OCI-LY1 (cell line): ENCODE results near the gene PERP.

Source experiments
- H2AFZ ChIP-seq: fragments of 200-600 bp; sonication (generic), shearing (Covaris generic); 2 replicates; pipeline ENCODE4 v1.6.0; 2014; ENCODE audit warnings: antibody characterized with exemption, mild to moderate bottlenecking, low read length
- H3F3A ChIP-seq: fragments of 200-600 bp; sonication (generic), shearing (Covaris generic); 2 replicates; pipeline ENCODE4 v1.6.0; 2014; ENCODE audit warnings: mild to moderate bottlenecking, antibody characterized with exemption, low read length, moderate library complexity; ENCODE audit not compliant: insufficient read depth
- H3K27ac ChIP-seq: fragments of 200-600 bp; sonication (generic); 2 replicates; pipeline ENCODE4 v1.5.1; 2014; ENCODE audit warnings: low read length, mixed run types, mild to moderate bottlenecking, low read depth; ENCODE audit not compliant: poor library complexity, severe bottlenecking
- H3K27me3 ChIP-seq: fragments of 200-600 bp; sonication (generic); 2 replicates; pipeline ENCODE4 v1.6.0; 2014; ENCODE audit warnings: antibody characterized with exemption, mild to moderate bottlenecking, low read length, moderate library complexity; ENCODE audit not compliant: insufficient read depth
- H3K36me3 ChIP-seq: fragments of 200-600 bp; sonication (generic); 2 replicates; pipeline ENCODE4 v1.6.1; 2014; ENCODE audit warnings: mild to moderate bottlenecking, antibody characterized with exemption, low read length, moderate library complexity, mixed read lengths; ENCODE audit not compliant: insufficient read depth
- H3K4me1 ChIP-seq: fragments of 200-600 bp; sonication (generic); 2 replicates; pipeline ENCODE4 v1.5.1; 2014; ENCODE audit warnings: mild to moderate bottlenecking, low read length, moderate library complexity; ENCODE audit not compliant: insufficient read depth, severe bottlenecking
- H3K4me2 ChIP-seq: fragments of 200-600 bp; sonication (generic), shearing (Covaris generic); 2 replicates; pipeline ENCODE4 v1.6.1; 2014; ENCODE audit warnings: low read length
- H3K4me3 ChIP-seq: fragments of 200-600 bp; sonication (generic); 2 replicates; pipeline ENCODE4 v1.5.1; 2014; ENCODE audit warnings: low read length, low read depth, mild to moderate bottlenecking, mixed read lengths; ENCODE audit not compliant: poor library complexity, severe bottlenecking
- H3K79me2 ChIP-seq: fragments of 200-600 bp; shearing (Covaris generic); 2 replicates; pipeline ENCODE4 v1.6.1; 2016; ENCODE audit warnings: mixed run types, low read length, mixed read lengths; ENCODE audit not compliant: insufficient read depth
- H3K9ac ChIP-seq: fragments of 200-600 bp; sonication (generic), shearing (Covaris generic); 2 replicates; pipeline ENCODE4 v1.6.1; 2014; ENCODE audit warnings: mild to moderate bottlenecking, low read length, mixed read lengths
- H3K9me2 ChIP-seq: fragments of 200-600 bp; sonication (generic), shearing (Covaris generic); 2 replicates; pipeline ENCODE4 v1.6.1; 2014; ENCODE audit warnings: low read depth, mild to moderate bottlenecking, low read length, mixed read lengths
- H3K9me3 ChIP-seq: fragments of 200-600 bp; shearing (Covaris generic); 2 replicates; pipeline ENCODE4 v1.6.1; 2014; ENCODE audit warnings: low read length, mixed read lengths
- H4K20me1 ChIP-seq: fragments of 200-600 bp; sonication (generic), shearing (Covaris generic); 2 replicates; pipeline ENCODE4 v1.6.0; 2016; ENCODE audit warnings: mild to moderate bottlenecking, low read length; ENCODE audit not compliant: insufficient read depth
- EZH2 ChIP-seq: fragments of 200-600 bp; sonication (generic), shearing (Covaris generic); IDR thresholded peaks from 2 replicates; pipeline ENCODE4 v1.8.0; 2017; ENCODE audit warnings: borderline replicate concordance, mixed run types, mild to moderate bottlenecking, antibody characterized with exemption, low read length, moderate library complexity, mixed read lengths
- TF ChIP-seq, protein P1 (sequence below): fragments of 200-600 bp; sonication (generic), shearing (Covaris generic); IDR thresholded peaks from 2 replicates; pipeline ENCODE4 v1.5.1; 2017; ENCODE audit warnings: mild to moderate bottlenecking, antibody characterized with exemption, low read length, moderate library complexity, mixed read lengths

Gene PERP

DNA sequence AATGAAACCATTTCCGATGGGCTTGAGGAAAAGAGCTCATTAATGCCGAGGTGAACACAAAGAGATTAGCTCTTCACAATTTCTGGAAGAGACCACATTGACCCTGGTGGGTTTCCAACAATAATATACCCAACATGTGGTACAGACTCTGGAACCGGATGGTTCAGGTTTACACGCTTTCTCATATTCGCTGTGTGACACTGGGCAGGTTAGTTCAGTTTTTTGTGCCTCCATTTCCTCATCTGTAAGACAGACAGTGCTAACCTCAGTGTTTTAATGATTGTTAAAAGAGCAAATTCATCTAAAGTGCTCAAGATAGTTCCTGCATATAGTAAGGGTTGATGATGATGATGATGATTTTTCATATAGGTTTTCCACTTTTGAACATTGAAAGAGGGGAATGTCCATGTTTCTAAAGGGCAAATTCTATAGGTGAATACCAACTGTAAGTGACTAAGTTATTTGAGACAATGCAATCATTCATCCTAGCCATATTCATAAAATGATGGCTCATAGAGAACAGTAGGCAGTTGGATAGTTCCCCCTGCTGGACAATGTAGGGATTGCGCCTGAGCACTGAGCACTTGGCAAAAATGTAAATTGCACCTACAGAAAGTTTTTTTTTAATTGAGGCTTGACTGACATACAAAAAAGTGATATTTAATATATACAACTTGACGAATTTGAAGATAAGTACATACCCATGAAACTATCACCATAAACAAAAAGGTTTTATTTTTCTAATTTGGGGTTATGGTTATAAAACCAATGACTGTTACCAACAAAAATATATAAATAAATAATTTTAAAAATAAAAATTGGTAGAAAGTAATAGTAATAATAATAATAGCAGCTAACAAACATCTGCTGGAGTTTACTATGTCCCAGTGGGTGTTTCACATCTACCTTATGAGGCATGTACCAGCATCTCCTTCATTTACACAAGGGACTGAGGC is 2.1 kb upstream of the PERP start:
- no peak for TF ChIP-seq EZH2
- TF ChIP-seq, protein P1, sequence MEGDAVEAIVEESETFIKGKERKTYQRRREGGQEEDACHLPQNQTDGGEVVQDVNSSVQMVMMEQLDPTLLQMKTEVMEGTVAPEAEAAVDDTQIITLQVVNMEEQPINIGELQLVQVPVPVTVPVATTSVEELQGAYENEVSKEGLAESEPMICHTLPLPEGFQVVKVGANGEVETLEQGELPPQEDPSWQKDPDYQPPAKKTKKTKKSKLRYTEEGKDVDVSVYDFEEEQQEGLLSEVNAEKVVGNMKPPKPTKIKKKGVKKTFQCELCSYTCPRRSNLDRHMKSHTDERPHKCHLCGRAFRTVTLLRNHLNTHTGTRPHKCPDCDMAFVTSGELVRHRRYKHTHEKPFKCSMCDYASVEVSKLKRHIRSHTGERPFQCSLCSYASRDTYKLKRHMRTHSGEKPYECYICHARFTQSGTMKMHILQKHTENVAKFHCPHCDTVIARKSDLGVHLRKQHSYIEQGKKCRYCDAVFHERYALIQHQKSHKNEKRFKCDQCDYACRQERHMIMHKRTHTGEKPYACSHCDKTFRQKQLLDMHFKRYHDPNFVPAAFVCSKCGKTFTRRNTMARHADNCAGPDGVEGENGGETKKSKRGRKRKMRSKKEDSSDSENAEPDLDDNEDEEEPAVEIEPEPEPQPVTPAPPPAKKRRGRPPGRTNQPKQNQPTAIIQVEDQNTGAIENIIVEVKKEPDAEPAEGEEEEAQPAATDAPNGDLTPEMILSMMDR, result peak; percentile 94
- peaks cover 11% of the 10 kb centered on the region for H3K4me1 ChIP-seq
- no peak overlapping the region for H3K4me2 ChIP-seq
- no peak overlapping the region for H3K9ac ChIP-seq
- H3K36me3 ChIP-seq, result no peaks in the 10 kb centered on the region
- H3K4me3 ChIP-seq, result no peak overlapping the region
- no peaks in the 10 kb centered on the region for H3K79me2 ChIP-seq
- no peak overlapping the region for H2AFZ ChIP-seq
- H3K27me3 ChIP-seq, result peaks cover 13% of the 10 kb centered on the region
- H3K9me3 ChIP-seq, result no peaks in the 10 kb centered on the region
- H3K9me2 ChIP-seq, result no peaks in the 10 kb centered on the region
- no peaks in the 10 kb centered on the region; the same call in 1 of the 2 replicates for H3F3A ChIP-seq
- no peak overlapping the region for H3K27ac ChIP-seq
- no peaks in the 10 kb centered on the region for H4K20me1 ChIP-seq

DNA sequence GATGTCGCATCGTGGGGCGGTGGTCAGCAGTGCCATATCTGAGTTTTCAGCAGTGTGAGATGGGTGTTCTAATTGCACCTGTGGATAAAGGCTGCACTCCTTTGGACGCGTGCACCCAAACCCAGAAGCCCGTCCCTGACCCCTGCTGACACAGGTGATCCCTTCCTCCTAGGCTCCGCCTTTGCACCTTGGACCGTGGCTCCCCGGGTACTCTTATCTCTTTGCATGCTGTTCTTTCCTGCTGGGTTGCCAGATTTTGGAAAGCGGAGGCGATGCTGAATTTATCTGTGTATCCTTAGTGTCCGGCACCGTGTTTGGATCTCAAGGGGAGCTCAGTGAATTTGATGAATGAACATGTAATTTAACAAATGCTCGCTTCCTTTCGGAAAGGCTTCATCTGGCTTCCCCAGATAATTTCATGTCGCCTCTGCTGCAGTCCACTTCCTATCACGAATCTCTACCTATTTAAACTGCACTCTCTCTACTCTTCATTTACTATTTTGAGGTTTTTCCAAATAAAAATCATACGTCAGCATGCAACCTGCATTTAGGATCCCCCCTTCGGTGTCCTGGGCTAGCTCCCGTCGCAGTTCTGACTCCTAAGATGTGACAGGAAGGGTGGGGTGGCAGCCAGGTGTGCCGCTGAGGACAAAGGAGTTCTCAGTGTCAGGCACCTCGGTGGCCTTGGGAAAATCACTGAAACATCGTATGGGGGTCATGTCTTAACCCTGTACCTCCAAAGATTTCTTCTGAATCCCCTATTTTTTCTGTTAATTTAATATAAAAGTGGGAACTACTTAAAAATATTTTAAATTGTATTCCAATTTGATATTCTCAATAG is 753 bp upstream of the PERP start:
- Histone ChIP-seq H2AFZ (no peak overlapping the region), H3K9me3 (no peaks in the 10 kb centered on the region), H3K27me3 (peaks cover 13% of the 10 kb centered on the region), H3K4me1 (peaks cover 11% of the 10 kb centered on the region), H3K27ac (no peak overlapping the region), H4K20me1 (no peaks in the 10 kb centered on the region), H3K4me2 (peak overlapping the region; percentile 67), H3K36me3 (no peaks in the 10 kb centered on the region), H3K9ac (no peak overlapping the region; the same call in 1 of the 2 replicates), H3K9me2 (no peaks in the 10 kb centered on the region), H3F3A (no peaks in the 10 kb centered on the region; the same call in 1 of the 2 replicates), H3K79me2 (no peaks in the 10 kb centered on the region), H3K4me3 (peak overlapping the region; percentile 56)
- no peak for TF ChIP-seq EZH2
- TF ChIP-seq, protein P1, result no peak

DNA sequence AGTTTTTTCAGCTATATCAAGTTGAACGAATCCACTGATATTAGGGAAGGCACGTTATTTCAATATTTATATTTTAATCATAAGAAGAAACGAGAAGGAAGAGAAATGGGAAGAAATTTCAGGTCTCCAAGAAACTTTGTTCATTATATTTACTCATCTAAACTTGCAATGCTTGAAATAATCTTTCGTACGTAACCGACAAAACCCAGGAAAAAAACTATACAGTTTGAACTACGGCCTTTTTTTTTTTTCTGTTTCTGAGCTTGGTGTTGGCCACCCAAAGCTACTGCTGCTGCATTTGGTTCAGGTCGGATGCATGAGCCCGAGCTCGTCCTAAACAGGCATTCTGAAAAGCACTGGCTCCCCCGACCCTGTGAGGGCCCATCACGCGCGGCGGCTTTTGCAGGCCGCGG is 548 bp downstream of the PERP start:
- H2AFZ ChIP-seq, result no peak overlapping the region
- TF ChIP-seq, protein P1, result no peak
- no peak for TF ChIP-seq EZH2

More for the DNA sequence above, 548 bp downstream of the PERP start:
- Histone ChIP-seq H3K9ac (peak overlapping the region; percentile 8; the same call in 1 of the 2 replicates), H4K20me1 (no peaks in the 10 kb centered on the region), H3K9me3 (no peaks in the 10 kb centered on the region), H3K27me3 (peaks cover 13% of the 10 kb centered on the region), H3K4me1 (peaks cover 11% of the 10 kb centered on the region), H3F3A (no peaks in the 10 kb centered on the region), H3K9me2 (no peaks in the 10 kb centered on the region), H3K4me2 (peak overlapping the region; percentile 67), H3K79me2 (no peaks in the 10 kb centered on the region), H3K4me3 (peak overlapping the region; percentile 56), H3K27ac (no peak overlapping the region), H3K36me3 (no peaks in the 10 kb centered on the region)
